Osteocyte (in vitro differentiated cells): ENCODE results near the gene RETN. TPM values are rescaled to one million over a fixed set of nuclear protein-coding genes. Genes with fewer than 3 reads are reported as not detected.

Experiments
- DNase-seq: peaks from one replicate; pipeline ENCODE4 v3.0.0; 2021; ENCODE audit warnings: mixed read lengths; ENCODE audit not compliant: unreplicated experiment; ENCODE audit errors: extremely low spot score
- H3K27ac Mint-ChIP-seq: one replicate; pipeline ENCODE4 v1.8.0; 2021; ENCODE audit warnings: mild to moderate bottlenecking, mixed read lengths; ENCODE audit not compliant: unreplicated experiment
- H3K27me3 Mint-ChIP-seq: one replicate; pipeline ENCODE4 v1.8.0; 2021; ENCODE audit warnings: mixed read lengths; ENCODE audit not compliant: unreplicated experiment
- H3K36me3 Mint-ChIP-seq: one replicate; pipeline ENCODE4 v1.8.0; 2021; ENCODE audit warnings: mixed read lengths; ENCODE audit not compliant: unreplicated experiment
- H3K4me1 Mint-ChIP-seq: one replicate; pipeline ENCODE4 v1.8.0; 2021; ENCODE audit warnings: mixed read lengths; ENCODE audit not compliant: unreplicated experiment
- H3K4me3 Mint-ChIP-seq: one replicate; pipeline ENCODE4 v1.8.0; 2021; ENCODE audit warnings: mild to moderate bottlenecking, moderate library complexity, mixed read lengths; ENCODE audit not compliant: unreplicated experiment
- H3K9me3 Mint-ChIP-seq: one replicate; pipeline ENCODE4 v1.8.0; 2021; ENCODE audit warnings: mixed read lengths; ENCODE audit not compliant: unreplicated experiment
- CTCF ChIP-seq: fragments of 200-600 bp; sonication (generic); IDR thresholded peaks from 2 replicates; pipeline ENCODE4 v1.5.0; 2021; ENCODE audit warnings: antibody characterized with exemption, mild to moderate bottlenecking, moderate library complexity
- total RNA-seq: library from RNA; stranded (reverse); gene quantifications from 2 replicates; pipeline ENCODE4 v1.2.1, GENCODE V29; 2021

RETN gene
- total RNA-seq, 1 donor from 2014 or later = not detected

GRCh38 chr19:7661744-7662538, 6.9 kb upstream of the RETN start:
- TF ChIP-seq CTCF = no peak
- DNase-seq = no peak
- Mint-ChIP-seq H3K36me3 (no peaks in the 10 kb centered on the region), H3K4me1 (peaks cover 2% of the 10 kb centered on the region), H3K27me3 (peaks cover 14% of the 10 kb centered on the region), H3K4me3 (no peak overlapping the region), H3K27ac (no peak overlapping the region), H3K9me3 (no peaks in the 10 kb centered on the region)

GRCh38 chr19:7662657-7663056, 6.2 kb upstream of the RETN start:
- Mint-ChIP-seq H3K36me3 (no peaks in the 10 kb centered on the region), H3K4me3 (no peak overlapping the region), H3K9me3 (no peaks in the 10 kb centered on the region), H3K27ac (no peak overlapping the region), H3K4me1 (peaks cover 2% of the 10 kb centered on the region), H3K27me3 (peaks cover 14% of the 10 kb centered on the region)
- TF ChIP-seq CTCF = no peak
- DNase-seq = no peak

GRCh38 chr19:7663706-7664105, 5.1 kb upstream of the RETN start:
- Mint-ChIP-seq H3K27ac (no peak overlapping the region), H3K9me3 (no peaks in the 10 kb centered on the region), H3K36me3 (no peaks in the 10 kb centered on the region), H3K27me3 (peaks cover 9% of the 10 kb centered on the region), H3K4me3 (no peak overlapping the region), H3K4me1 (peaks cover 2% of the 10 kb centered on the region)
- no peak for TF ChIP-seq CTCF
- DNase-seq = no peak

GRCh38 chr19:7665076-7665475, 3.8 kb upstream of the RETN start:
- H3K9me3 Mint-ChIP-seq = no peaks in the 10 kb centered on the region
- no peak overlapping the region for H3K4me3 Mint-ChIP-seq
- peaks cover 2% of the 10 kb centered on the region for H3K4me1 Mint-ChIP-seq
- TF ChIP-seq CTCF = no peak
- H3K36me3 Mint-ChIP-seq = no peaks in the 10 kb centered on the region
- no peak for DNase-seq
- H3K27me3 Mint-ChIP-seq = peaks cover 10% of the 10 kb centered on the region
- H3K27ac Mint-ChIP-seq = no peak overlapping the region

- no peaks in the 10 kb centered on the region for H3K36me3 Mint-ChIP-seq
- H3K9me3 Mint-ChIP-seq = no peaks in the 10 kb centered on the region
- H3K4me1 Mint-ChIP-seq = peaks cover 8% of the 10 kb centered on the region
- H3K4me3 Mint-ChIP-seq = no peak overlapping the region
- no peak for TF ChIP-seq CTCF
- H3K27ac Mint-ChIP-seq = no peak overlapping the region
- no peak for DNase-seq
- peaks cover 20% of the 10 kb centered on the region for H3K27me3 Mint-ChIP-seq
Measured at GRCh38 chr19:7669641-7670040, 792 bp downstream of the RETN start.
